B cell (primary cell): ENCODE results near the gene MROH7. TPM values are rescaled to one million over a fixed set of nuclear protein-coding genes. Genes with fewer than 3 reads are reported as not detected.

Experiments
- ATAC-seq: fragments of 200-7000 bp; cut with Tn5 transposase; one replicate; pipeline ENCODE4 v1.10.0; 2021; ENCODE audit warnings: low read depth, mild to moderate bottlenecking, moderate number of reproducible peaks, moderate library complexity
- CTCF ChIA-PET: fragments of 350-600 bp; sonication (Branson Sonifier 250); formaldehyde crosslinking; loops from one replicate; lab custom pipeline; 2021; ENCODE audit warnings: antibody characterized with exemption, inconsistent platforms; lab: Charles Lee
- POLR2A ChIA-PET: fragments of 350-600 bp; sonication (Branson Sonifier 250); formaldehyde crosslinking; loops from one replicate; lab custom pipeline; 2021; ENCODE audit warnings: antibody characterized with exemption; lab: Charles Lee
- DNase-seq: peaks from one replicate; pipeline ENCODE4 v3.0.0; 2013
- H2AFZ ChIP-seq: 2 replicates; pipeline ENCODE4 v1.6.1; 2012; ENCODE audit warnings: mild to moderate bottlenecking, low read depth, low read length; ENCODE audit not compliant: insufficient read depth, poor library complexity, severe bottlenecking
- H3K27ac ChIP-seq, 2 donors: 1 replicate in 1 of 2; 2 replicates in 1 of 2; pipeline ENCODE4 v1.5.1; 2012 to 2013; ENCODE audit warnings: low read length in 2 of 2, mild to moderate bottlenecking in 2 of 2, moderate library complexity in 1 of 2
- H3K27me3 ChIP-seq, 4 experiments: fragments of 200-600 bp in 1 of 4; sonication (generic) in 1 of 4; replicated peaks in 1 of 4; 1 replicate in 2 of 4; 2 replicates in 2 of 4; pipeline versions ENCODE4 v1.6.1 to v1.7.0; 2013 to 2016; ENCODE audit warnings: low read length in 3 of 4, mild to moderate bottlenecking in 2 of 4, mixed read lengths in 1 of 4, moderate library complexity in 1 of 4; ENCODE audit not compliant: insufficient read depth in 4 of 4, control insufficient read depth in 3 of 4; ENCODE audit errors: control extremely low read depth in 1 of 4
- H3K36me3 ChIP-seq, 2 experiments: replicated peaks in 1 of 2; 1 replicate in 1 of 2; 2 replicates in 1 of 2; pipeline versions ENCODE4 v1.6.1 to v1.7.1; 2013; ENCODE audit warnings: low read length in 1 of 2; ENCODE audit not compliant: insufficient read depth in 2 of 2, control insufficient read depth in 1 of 2; ENCODE audit errors: control extremely low read depth in 1 of 2, extremely low read depth in 1 of 2
- H3K4me1 ChIP-seq, 2 donors: fragments of 200-600 bp in 1 of 2; sonication (generic) in 1 of 2; 1 replicate in 1 of 2; 2 replicates in 1 of 2; pipeline versions ENCODE4 v1.5.1 to v1.6.1; 2013 to 2017; ENCODE audit warnings: low read length in 2 of 2; ENCODE audit not compliant: control insufficient read depth in 2 of 2, insufficient read depth in 2 of 2
- H3K4me2 ChIP-seq: replicated peaks from 2 replicates; pipeline ENCODE3; 2012; ENCODE audit warnings: mild to moderate bottlenecking, low read depth, low read length; ENCODE audit not compliant: poor library complexity, severe bottlenecking
- H3K4me3 ChIP-seq, 5 experiments: fragments of 200-600 bp in 1 of 5; sonication (generic) in 1 of 5; 1 replicate in 3 of 5; 2 replicates in 2 of 5; pipeline versions ENCODE4 v1.5.1 to v1.7.0; 2011 to 2016; ENCODE audit warnings: low read length in 4 of 5, mild to moderate bottlenecking in 4 of 5, low read depth in 2 of 5, control low read depth in 1 of 5, moderate library complexity in 1 of 5; ENCODE audit not compliant: insufficient read depth in 1 of 5; ENCODE audit errors: control extremely low read depth in 1 of 5, extremely low read depth in 1 of 5
- H3K79me2 ChIP-seq: fragments of 200-600 bp; sonication (generic); one replicate; pipeline ENCODE4 v1.6.0; 2016; ENCODE audit warnings: low read length; ENCODE audit not compliant: control insufficient read depth, insufficient read depth
- H3K9ac ChIP-seq: fragments of 200-600 bp; sonication (generic); 2 replicates; pipeline ENCODE4 v1.6.1; 2017; ENCODE audit warnings: mild to moderate bottlenecking, low read length, moderate library complexity
- H3K9me3 ChIP-seq, 3 donors: one replicate each; pipeline versions ENCODE4 v1.6.1 to v1.7.1; 2013; ENCODE audit warnings: low read length in 2 of 3; ENCODE audit not compliant: control insufficient read depth in 2 of 3, insufficient read depth in 1 of 3; ENCODE audit errors: control extremely low read depth in 1 of 3
- H4K20me1 ChIP-seq: 2 replicates; pipeline ENCODE4 v1.6.0; 2012; ENCODE audit warnings: mild to moderate bottlenecking, low read length; ENCODE audit not compliant: insufficient read depth, control insufficient read depth, poor library complexity, severe bottlenecking
- H3K27ac Mint-ChIP-seq: one replicate; pipeline ENCODE4 v1.8.0; 2021; ENCODE audit warnings: mixed read lengths
- H3K27me3 Mint-ChIP-seq: one replicate; pipeline ENCODE4 v1.8.0; 2021; ENCODE audit warnings: mixed read lengths
- H3K4me1 Mint-ChIP-seq: one replicate; pipeline ENCODE4 v1.8.0; 2021; ENCODE audit warnings: mixed read lengths
- H3K4me3 Mint-ChIP-seq: one replicate; pipeline ENCODE4 v1.8.0; 2021; ENCODE audit warnings: mixed read lengths
- H3K9me3 Mint-ChIP-seq: one replicate; pipeline ENCODE4 v1.8.0; 2022; ENCODE audit warnings: mixed read lengths; ENCODE audit not compliant: insufficient read depth
- CTCF ChIP-seq: fragments of 200-600 bp; IDR thresholded peaks from one replicate; pipeline ENCODE4 v1.8.0; 2022; ENCODE audit warnings: antibody characterized with exemption, mild to moderate bottlenecking
- EZH2 ChIP-seq: IDR thresholded peaks from 2 replicates; pipeline ENCODE4 v1.6.1; 2012; ENCODE audit warnings: borderline replicate concordance, low read depth, mild to moderate bottlenecking, moderate library complexity, low read length; ENCODE audit not compliant: insufficient read depth, poor library complexity, severe bottlenecking
- WGBS: methylation state at CpG from one replicate; pipeline ENCODE4 v1.1.5; 2013; ENCODE audit warnings: missing lambda C conversion rate; ENCODE audit not compliant: insufficient coverage; 5-methylcytosine and 5-hydroxymethylcytosine counted together
- intact Hi-C: fragments of 100-400 bp; cut with micrococcal nuclease; formaldehyde crosslinking; loops from one replicate; pipeline ENCODE4 v1.10.0; 2022
- polyA plus RNA-seq: library from polyadenylated mRNA; depleted of rRNA; stranded (reverse); fragments of >200 nt; gene quantifications from 2 replicates; pipeline ENCODE4 v1.2.3, GENCODE V29; 2012
- total RNA-seq, 2 donors: library from RNA; stranded (reverse); fragments of 120-200 nt in 1 of 2; gene quantifications; 1 replicate in 1 of 2; 2 replicates in 1 of 2; pipeline versions ENCODE4 v1.2.3 to v1.2.4, GENCODE V29; 2013 to 2022

MROH7 gene
- total and polyA plus RNA-seq, 2 donors (not counting 1 experiment from before 2014, with no cell fraction given) = not detected

- H3K79me2 ChIP-seq = no peaks in the 10 kb centered on the region
- no peak overlapping the region for H3K27ac ChIP-seq
- no peak overlapping the region for H3K4me2 ChIP-seq
- ChIA-PET CTCF (no interaction called here), POLR2A (no interaction called here)
- H3K4me1 ChIP-seq = no peaks in the 10 kb centered on the region
- TF ChIP-seq CTCF (no peak), EZH2 (no peak)
- Mint-ChIP-seq H3K4me3 (no peak overlapping the region), H3K27ac (no peak overlapping the region), H3K27me3 (peaks cover 3% of the 10 kb centered on the region), H3K4me1 (peaks cover 6% of the 10 kb centered on the region), H3K9me3 (no peaks in the 10 kb centered on the region)
- no peak overlapping the region for H3K4me3 ChIP-seq
- no peaks in the 10 kb centered on the region for H3K36me3 ChIP-seq
- intact Hi-C loops = no loop called here
- H2AFZ ChIP-seq = no peak overlapping the region
- H3K9me3 ChIP-seq = no peaks in the 10 kb centered on the region
- DNase-seq (no peak), ATAC-seq (no peak)
- H4K20me1 ChIP-seq = no peaks in the 10 kb centered on the region
- H3K27me3 ChIP-seq = peaks cover 0 to 3% (median 0%) of the 10 kb centered on the region in 4 experiments
- no peak overlapping the region for H3K9ac ChIP-seq
- WGBS = 93% methylated on average over 20 of the region's 21 CpGs
Measured at GRCh38 chr1:54600947-54601721, 40.5 kb upstream of the MROH7 start.

- POLR2A ChIA-PET = no interaction called here
- Mint-ChIP-seq H3K4me1 (peaks cover 6% of the 10 kb centered on the region), H3K4me3 (no peak overlapping the region), H3K9me3 (no peaks in the 10 kb centered on the region), H3K27ac (no peak overlapping the region), H3K27me3 (peaks cover 3% of the 10 kb centered on the region)
- Histone ChIP-seq H3K79me2 (no peaks in the 10 kb centered on the region), H3K4me1 (no peaks in the 10 kb centered on the region), H2AFZ (no peak overlapping the region), H3K4me3 (no peak overlapping the region), H3K36me3 (no peaks in the 10 kb centered on the region), H4K20me1 (no peaks in the 10 kb centered on the region), H3K9ac (no peak overlapping the region), H3K27me3 (peaks cover 0 to 3% (median 0%) of the 10 kb centered on the region in 4 experiments), H3K9me3 (no peaks in the 10 kb centered on the region), H3K4me2 (no peak overlapping the region), H3K27ac (no peak overlapping the region)
- ATAC-seq = no peak
- CTCF ChIA-PET = no interaction called here
- DNase-seq = no peak
- 99% methylated on average over 8 of the region's 10 CpGs for WGBS
- intact Hi-C loops = no loop called here
- no peak for TF ChIP-seq EZH2
- TF ChIP-seq CTCF = no peak
Measured at GRCh38 chr1:54601730-54602129, 39.9 kb upstream of the MROH7 start.
